Glomerular endothelial cell (primary cell): ENCODE results near the gene RNPEPL1. TPM values are rescaled to one million over a fixed set of nuclear protein-coding genes. Genes with fewer than 3 reads are reported as not detected.

Source experiments
- DNase-seq: peaks from one replicate; pipeline ENCODE4 v3.0.0-alpha.2; 2011; ENCODE audit warnings: low read depth, low spot score; ENCODE audit errors: extremely low read depth
- total RNA-seq: library from RNA; depleted of rRNA; stranded (reverse); fragments of >200 nt; gene quantifications from 2 replicates; pipeline ENCODE4 v1.2.3, GENCODE V29; 2015

RNPEPL1 gene
- total RNA-seq, 1 donor from 2014 or later, result 141 TPM

- DNase-seq, result no peak
Observed at GRCh38 chr2:240622531-240623235, 54.4 kb downstream of the RNPEPL1 start.

DNA sequence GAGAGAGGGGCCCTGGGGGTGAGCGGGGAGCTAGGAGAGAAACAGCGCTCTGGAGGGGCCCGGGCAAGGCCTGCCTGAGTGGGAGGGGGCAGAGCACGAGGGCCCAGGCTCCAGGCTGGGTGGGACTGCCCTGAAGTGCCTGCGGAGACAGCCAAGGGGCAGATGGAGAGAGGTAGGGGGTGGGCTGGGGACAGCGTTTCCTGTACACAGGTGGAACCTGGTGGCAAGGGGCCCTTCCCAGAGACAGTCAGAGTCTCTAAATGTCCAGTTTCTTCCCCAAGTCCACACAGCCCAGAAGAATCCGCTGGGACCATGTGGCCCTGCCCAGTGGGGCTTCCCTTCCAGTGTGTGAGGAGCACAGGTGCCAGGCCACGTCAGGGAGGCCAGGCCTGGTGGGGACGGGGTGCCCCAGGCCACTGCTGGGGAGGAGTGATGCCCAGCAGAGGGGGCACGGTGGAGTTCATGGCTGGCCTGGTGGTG is 55.3 kb downstream of the RNPEPL1 start:
- DNase-seq, result no peak

DNA sequence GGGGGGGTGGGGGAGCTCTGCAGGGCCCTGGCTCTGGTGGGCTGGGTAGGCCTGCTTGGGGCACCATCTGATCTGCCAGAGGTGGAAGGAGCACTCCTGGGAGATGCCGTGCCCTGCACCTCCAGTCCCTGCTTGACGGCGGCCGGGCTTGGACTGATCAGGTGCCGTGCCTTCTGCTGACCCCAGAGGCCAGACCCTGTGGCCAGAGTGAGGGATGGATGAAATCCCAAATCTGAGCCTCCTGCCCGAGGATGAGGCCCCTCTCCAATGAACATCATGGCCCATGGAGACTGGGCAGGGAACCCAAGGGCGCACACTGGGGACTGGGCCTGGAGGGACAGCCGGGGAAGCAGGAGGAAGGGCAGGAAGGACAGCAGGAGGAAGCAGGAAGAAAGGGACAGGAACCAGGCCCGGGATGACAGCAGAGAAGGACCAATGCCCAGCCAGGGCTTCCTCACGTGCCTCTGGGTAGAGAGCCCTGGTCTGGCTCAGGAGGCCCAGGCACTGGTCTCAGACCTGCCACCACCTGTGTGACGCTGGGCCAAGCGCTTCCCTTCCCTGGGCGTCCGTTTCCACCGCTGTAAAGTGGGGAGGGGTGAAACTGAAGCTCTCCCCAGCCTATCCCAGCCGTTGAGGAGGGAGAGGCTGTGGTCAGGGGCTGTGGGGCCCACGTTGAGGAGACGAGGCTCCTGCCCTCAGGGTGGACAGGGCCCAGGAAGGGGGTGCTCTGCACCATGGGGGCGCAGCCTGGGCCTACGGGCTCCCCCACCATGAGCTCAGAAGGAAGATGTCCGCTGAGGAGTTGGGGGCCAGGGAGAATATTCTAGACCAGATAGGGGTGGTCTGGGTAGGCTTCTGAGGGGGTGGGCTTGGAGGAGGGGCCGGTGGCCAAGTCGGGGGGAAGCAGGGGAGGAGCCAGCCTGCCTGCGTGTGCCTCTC is 56.0 kb downstream of the RNPEPL1 start:
- no peak for DNase-seq

DNA sequence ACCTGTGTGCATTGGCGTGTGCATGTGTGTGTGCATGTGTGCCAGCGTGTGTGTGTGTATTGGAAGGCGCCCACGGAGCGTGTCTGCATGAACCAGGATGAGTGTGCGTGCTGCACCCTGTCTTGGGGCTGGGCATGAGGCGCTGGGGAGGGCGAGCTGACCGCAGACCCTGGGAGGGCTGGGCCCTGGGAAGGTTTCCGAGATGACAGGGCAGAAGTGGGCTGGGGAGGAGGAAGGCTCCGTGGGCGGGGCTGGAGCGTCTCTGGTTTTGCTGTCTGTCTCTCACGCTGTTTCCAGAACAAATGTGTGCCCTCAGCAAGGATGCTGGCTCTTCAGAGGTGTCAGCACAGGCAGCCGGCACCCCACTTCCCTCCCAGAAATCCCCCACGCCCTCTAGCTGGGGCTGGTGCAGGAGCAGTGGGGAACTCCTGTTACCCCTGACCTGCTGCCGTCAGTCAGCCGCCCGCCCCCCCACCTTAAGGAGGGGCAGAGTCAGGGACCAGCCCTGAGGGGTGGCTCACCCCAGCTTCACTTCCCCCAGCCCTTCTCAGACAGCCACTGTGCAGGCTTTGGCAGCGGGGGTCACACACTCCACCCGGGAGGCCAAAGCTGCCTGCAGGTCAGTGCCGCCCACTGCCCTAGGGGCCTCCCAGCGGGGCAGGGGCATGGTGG is 56.8 kb downstream of the RNPEPL1 start, which contains the start of gene GPR35:
Gene GPR35, plus strand, starts transcription at position 531 of the 672 bp plus-strand sequence. CDS start 4,473 bp downstream, outside the sequence.
- no peak for DNase-seq

DNA sequence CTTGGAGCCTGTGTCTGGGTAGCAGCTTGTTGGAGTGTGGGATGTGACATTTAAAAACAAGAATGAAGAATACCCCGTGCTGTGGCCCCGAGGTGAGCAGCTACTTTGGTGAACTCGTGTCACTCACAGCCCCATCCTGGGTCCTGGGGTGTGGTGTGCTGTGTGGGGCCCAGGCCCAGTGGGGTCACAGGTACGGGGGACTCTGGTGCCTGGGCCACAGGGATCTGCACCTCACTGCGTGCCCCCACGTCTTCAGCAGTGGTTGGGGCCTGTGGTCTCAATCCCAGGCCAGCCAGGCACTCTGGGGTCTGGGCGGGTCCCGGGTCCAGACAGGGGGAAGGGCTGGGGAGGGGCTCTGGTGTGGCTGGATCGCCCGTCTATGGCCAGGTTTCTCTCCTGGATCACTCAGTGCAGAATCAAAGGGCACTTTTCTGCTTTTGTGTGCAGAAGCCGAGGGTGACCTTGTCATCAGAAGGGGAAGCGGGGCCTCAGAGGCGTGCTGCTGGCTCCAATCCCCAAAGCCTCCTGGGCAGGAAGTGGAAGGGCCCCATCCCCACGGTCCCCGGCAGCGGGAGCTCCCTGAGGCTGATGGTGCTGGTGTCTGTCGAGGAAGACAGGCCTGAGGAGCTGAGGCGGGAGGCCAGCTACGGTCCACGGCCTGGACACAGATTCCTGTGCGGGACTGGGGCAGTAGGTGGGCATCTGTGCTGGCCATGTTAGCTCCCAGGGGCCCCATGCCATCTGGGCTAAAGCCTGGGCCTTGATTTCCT is 58.4 kb downstream of the RNPEPL1 start:
- DNase-seq, result no peak

DNA sequence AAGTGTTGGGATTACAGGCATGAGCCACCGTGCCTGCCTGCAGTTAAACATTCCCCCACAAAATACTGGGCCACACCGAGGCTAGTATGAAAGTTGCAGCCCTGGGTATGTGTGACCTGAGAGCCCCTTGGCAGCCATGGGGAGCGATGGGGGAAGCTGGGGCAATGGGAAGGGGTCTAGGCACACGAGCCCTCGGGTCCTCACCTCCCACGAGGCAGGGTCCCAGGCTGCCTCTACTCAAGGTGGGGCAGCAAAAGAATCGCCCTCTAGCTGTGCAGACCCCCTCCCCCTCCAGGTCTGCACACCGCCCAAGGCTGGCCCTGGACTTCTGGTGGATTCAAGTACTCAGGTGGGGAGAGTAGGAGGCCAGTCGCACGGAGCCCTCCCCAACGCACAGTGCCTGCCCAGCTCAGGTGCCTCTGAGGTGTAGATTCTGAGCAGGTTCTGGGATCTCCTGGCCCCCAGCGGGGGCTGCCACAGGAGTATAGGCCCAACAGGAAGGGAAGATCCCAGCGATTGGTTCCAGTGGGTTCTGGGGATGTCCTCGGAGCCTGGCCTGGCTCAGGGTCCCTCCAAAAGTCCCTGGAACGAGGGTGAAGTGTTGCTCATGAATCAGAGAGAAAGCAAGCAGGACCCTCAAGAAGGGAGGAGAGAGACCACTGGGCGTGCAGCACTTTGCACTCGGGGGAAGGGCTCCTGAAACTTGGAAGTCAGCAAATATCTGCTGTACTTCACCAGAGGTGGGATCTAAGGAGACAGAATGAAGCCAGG is 59.6 kb downstream of the RNPEPL1 start:
- DNase-seq, result no peak

GRCh38 chr2:240628507-240628807 is 60.2 kb downstream of the RNPEPL1 start:
- no peak for DNase-seq

GRCh38 chr2:240628808-240629618 is 60.7 kb downstream of the RNPEPL1 start:
- no peak for DNase-seq

GRCh38 chr2:240629619-240629967 is 61.3 kb downstream of the RNPEPL1 start:
- DNase-seq, result no peak

GRCh38 chr2:240629968-240630770 is 61.9 kb downstream of the RNPEPL1 start:
- DNase-seq, result no peak

Other genes starting within 250 kb of the RNPEPL1 start
- 141 and 173 TPM in 2 replicates for gene GPC1, start 132.8 kb upstream of the RNPEPL1 start, total RNA-seq
- 7.1 and 8.3 TPM in 2 replicates for gene ANKMY1, start 10.5 kb upstream of the RNPEPL1 start, total RNA-seq
- 1.8 and 3.1 TPM in 2 replicates for gene DUSP28, start 8.1 kb upstream of the RNPEPL1 start, total RNA-seq
- gene CAPN10, start 18.2 kb downstream of the RNPEPL1 start, total RNA-seq, result 23.3 and 32.1 TPM in 2 replicates
- gene GPR35, start 57.0 kb downstream of the RNPEPL1 start, total RNA-seq, result 0.23 and 0.24 TPM in 2 replicates
- gene AQP12B, start 114.4 kb downstream of the RNPEPL1 start, total RNA-seq, result not detected in 2 replicates
- gene AQP12A, start 123.4 kb downstream of the RNPEPL1 start, total RNA-seq, result not detected in 2 replicates